Measurements from ENCODE around the gene PTDSS2. TPM values are rescaled to one million over a fixed set of nuclear protein-coding genes. Genes with fewer than 3 reads are reported as not detected.

PTDSS2 gene
- total and polyA plus RNA-seq, 9 of the 15 experiments (the other 6 are each of a cell fraction or from before 2014, with no cell fraction given) = 0.45 to 53.9 (median 17.2) TPM

DNA sequence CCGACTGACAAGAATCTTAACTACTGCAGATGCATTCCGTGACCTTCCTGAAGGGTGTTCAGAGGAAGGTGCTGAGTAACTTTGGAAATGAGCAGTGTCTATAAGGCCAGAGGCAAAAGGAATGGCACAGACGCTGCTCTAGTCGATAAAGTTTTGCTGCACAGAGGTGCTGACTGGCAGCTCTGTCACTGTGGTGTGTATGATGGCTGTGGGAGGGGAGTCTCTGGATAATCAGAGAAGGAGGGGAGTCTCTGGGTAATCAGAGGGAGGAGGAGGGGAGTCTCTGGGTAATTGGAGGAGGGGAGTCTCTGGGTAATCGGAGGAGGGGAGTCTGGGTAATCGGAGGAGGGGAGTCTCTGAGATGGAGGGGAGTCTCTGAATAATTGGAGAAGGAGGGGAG is 18.4 kb downstream of the PTDSS2 start:
- no peak overlapping the region for H3K4me2 ChIP-seq (ENCODE audit: insufficient read depth, low read length)
- no peak overlapping the region for H3K4me3 ChIP-seq
- CTCF ChIA-PET (ENCODE audit: low intra/inter-chr PET ratio) = no interaction called here
- no TSS peak for BruUV-seq (replicated peaks)
- peaks cover 0 to 38% of the 10 kb centered on the region in 2 experiments; a peak in 3 of 5 replicates for H3K4me1 ChIP-seq (replicated peaks in 1 of 2; ENCODE audit: control insufficient read depth in 2 of 2, insufficient read depth in 2 of 2, low read length in 2 of 2)
- WGBS (ENCODE audit: insufficient coverage, low coverage, missing lambda C conversion rate) = 75% methylated on average over 6 of the region's 6 CpGs
- no peaks in the 10 kb centered on the region for H4K20me1 ChIP-seq (replicated peaks; ENCODE audit: control insufficient read depth, insufficient read depth, low read length)
- H3K9me1 ChIP-seq (ENCODE audit: control insufficient read depth, insufficient read depth, low read length) = no peaks in the 10 kb centered on the region
- H3K27ac ChIP-seq (ENCODE audit: extremely low read depth, low read depth, low read length) = 0 out of 3 replicates have a peak overlapping the region, but pooled peaks have one; percentile 35
- H3K27me3 ChIP-seq (ENCODE audit: control insufficient read depth in 2 of 2, insufficient read depth in 2 of 2, low read length in 2 of 2) = no peaks in the 10 kb centered on the region
- peak; percentile 91 for TF ChIP-seq ZBTB40 (IDR thresholded peaks at IDR 0.05)
- TF ChIP-seq ZBTB40 (CRISPR knock-in tag; IDR thresholded peaks at IDR 0.05) = peak; percentile 93
- TF ChIP-seq PKNOX1 (IDR thresholded peaks at IDR 0.05) = peak; percentile 70
- TF ChIP-seq, protein P1, sequence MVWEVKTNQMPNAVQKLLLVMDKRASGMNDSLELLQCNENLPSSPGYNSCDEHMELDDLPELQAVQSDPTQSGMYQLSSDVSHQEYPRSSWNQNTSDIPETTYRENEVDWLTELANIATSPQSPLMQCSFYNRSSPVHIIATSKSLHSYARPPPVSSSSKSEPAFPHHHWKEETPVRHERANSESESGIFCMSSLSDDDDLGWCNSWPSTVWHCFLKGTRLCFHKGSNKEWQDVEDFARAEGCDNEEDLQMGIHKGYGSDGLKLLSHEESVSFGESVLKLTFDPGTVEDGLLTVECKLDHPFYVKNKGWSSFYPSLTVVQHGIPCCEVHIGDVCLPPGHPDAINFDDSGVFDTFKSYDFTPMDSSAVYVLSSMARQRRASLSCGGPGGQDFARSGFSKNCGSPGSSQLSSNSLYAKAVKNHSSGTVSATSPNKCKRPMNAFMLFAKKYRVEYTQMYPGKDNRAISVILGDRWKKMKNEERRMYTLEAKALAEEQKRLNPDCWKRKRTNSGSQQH (CRISPR knock-in tag; IDR thresholded peaks at IDR 0.05) = no peak
- TF ChIP-seq ZEB2 (IDR thresholded peaks at IDR 0.05) = no peak
- TF ChIP-seq BRF1 (IDR thresholded peaks at IDR 0.05; ENCODE audit: borderline replicate concordance, extremely low read depth, insufficient read length) = no peak
- DNase-seq (ENCODE audit: extremely low read depth in 1 of 4, low spot score in 3 of 4) = no peak
- no peak for FAIRE-seq
- POLR2A ChIA-PET = no interaction called here
- H3K9ac ChIP-seq (ENCODE audit: insufficient read depth in 1 of 2, low read depth in 2 of 2, low read length in 2 of 2) = peak overlapping the region in 1 of 2 experiments; percentile 17; a peak in 1 of 4 replicates
- no peak; the same call in 2 of the 3 replicates for ATAC-seq
- no peaks in the 10 kb centered on the region for H3K9me3 ChIP-seq (replicated peaks; ENCODE audit: control insufficient read depth, insufficient read depth, low read depth, low read length)
- intact Hi-C loops (cut with micrococcal nuclease) = no loop called here
- H3K79me2 ChIP-seq (ENCODE audit: control insufficient read depth, insufficient read depth, low read length) = peaks cover 36% of the 10 kb centered on the region
- in situ Hi-C loops (cut with MboI) = no loop called here
- H3K36me3 ChIP-seq (ENCODE audit: control insufficient read depth, insufficient read depth, low read length) = peaks cover 24% of the 10 kb centered on the region
- no peak overlapping the region for H2AFZ ChIP-seq (ENCODE audit: low read depth, low read length)
